ENCODE data around the gene CCDC134. TPM values are rescaled to one million over a fixed set of nuclear protein-coding genes. Genes with fewer than 3 reads are reported as not detected.

Gene CCDC134
- total RNA-seq, 1 experiment from 2014 or later, result 10.6 TPM

GRCh38 chr22:41782751-41783150 is 17.7 kb upstream of the CCDC134 start:
- DNase-seq (ENCODE audit: low read depth), result no peak

- no peak for DNase-seq (ENCODE audit: low read depth)
These were observed 13.1 kb upstream of the CCDC134 start for GRCh38 chr22:41787331-41787730.

- no peak for DNase-seq (ENCODE audit: low read depth)
These were observed 6.6 kb upstream of the CCDC134 start for GRCh38 chr22:41793871-41794270.

GRCh38 chr22:41798736-41799135 is 1.7 kb upstream of the CCDC134 start:
- DNase-seq (ENCODE audit: low read depth), result no peak

- DNase-seq (ENCODE audit: low read depth), result no peak
These were observed 762 bp upstream of the CCDC134 start for GRCh38 chr22:41799486-41800347.

GRCh38 chr22:41801147-41801819 is 804 bp downstream of the CCDC134 start:
- DNase-seq (ENCODE audit: low read depth), result no peak

GRCh38 chr22:41801886-41802285 is 1.4 kb downstream of the CCDC134 start:
- no peak for DNase-seq (ENCODE audit: low read depth)

GRCh38 chr22:41805639-41806038 is 5.2 kb downstream of the CCDC134 start:
- no peak for DNase-seq (ENCODE audit: low read depth)

- DNase-seq (ENCODE audit: low read depth), result no peak
These were observed 7.9 kb downstream of the CCDC134 start for GRCh38 chr22:41808400-41808799.

GRCh38 chr22:41810022-41810421 is 9.5 kb downstream of the CCDC134 start:
- DNase-seq (ENCODE audit: low read depth), result no peak

GRCh38 chr22:41812805-41813545 is 12.5 kb downstream of the CCDC134 start:
- DNase-seq (ENCODE audit: low read depth), result no peak

GRCh38 chr22:41813726-41814410 is 13.4 kb downstream of the CCDC134 start:
- DNase-seq (ENCODE audit: low read depth), result no peak

- no peak for DNase-seq (ENCODE audit: low read depth)
These were observed 15.2 kb downstream of the CCDC134 start for GRCh38 chr22:41815716-41816115.

GRCh38 chr22:41816241-41816640 is 15.8 kb downstream of the CCDC134 start:
- no peak for DNase-seq (ENCODE audit: low read depth)

GRCh38 chr22:41816871-41817270 is 16.4 kb downstream of the CCDC134 start:
- DNase-seq (ENCODE audit: low read depth), result no peak

- no peak for DNase-seq (ENCODE audit: low read depth)
These were observed 17.5 kb downstream of the CCDC134 start for GRCh38 chr22:41818011-41818410.

- no peak for DNase-seq (ENCODE audit: low read depth)
These were observed 18.1 kb downstream of the CCDC134 start for GRCh38 chr22:41818596-41818995.

- DNase-seq (ENCODE audit: low read depth), result no peak
These were observed 18.8 kb downstream of the CCDC134 start for GRCh38 chr22:41819257-41819656.

GRCh38 chr22:41820447-41820846 is 20.0 kb downstream of the CCDC134 start:
- no peak for DNase-seq (ENCODE audit: low read depth)

- no peak for DNase-seq (ENCODE audit: low read depth)
These were observed 21.2 kb downstream of the CCDC134 start for GRCh38 chr22:41821471-41822316.

Measured in Daoy (cell line).